Activated B cell treated with CpG ODN at 0.5 μM for 24 hours (primary cell): ENCODE results near the gene KMT2C. TPM values are rescaled to one million over a fixed set of nuclear protein-coding genes. Genes with fewer than 3 reads are reported as not detected.

Source experiments
- ATAC-seq: fragments of 200-7000 bp; cut with Tn5 transposase; one replicate; pipeline ENCODE4 v1.10.0; 2021; ENCODE audit warnings: low read depth, mild to moderate bottlenecking, moderate library complexity
- CTCF ChIA-PET: fragments of 350-600 bp; sonication (Branson Sonifier 250); formaldehyde crosslinking; loops from one replicate; lab custom pipeline; 2021; ENCODE audit warnings: antibody characterized with exemption; lab: Charles Lee
- POLR2A ChIA-PET: fragments of 350-600 bp; sonication (Branson Sonifier 250); formaldehyde crosslinking; loops from one replicate; lab custom pipeline; 2021; ENCODE audit warnings: antibody characterized with exemption; lab: Charles Lee
- DNase-seq: peaks from one replicate; pipeline ENCODE4 v3.0.0; 2022
- H3K27ac Mint-ChIP-seq: one replicate; pipeline ENCODE4 v1.8.0; 2020; ENCODE audit warnings: mixed read lengths
- H3K27me3 Mint-ChIP-seq: one replicate; pipeline ENCODE4 v1.8.0; 2021; ENCODE audit warnings: mixed read lengths
- H3K36me3 Mint-ChIP-seq: one replicate; pipeline ENCODE4 v1.8.0; 2021; ENCODE audit warnings: low read depth, mixed read lengths
- H3K4me1 Mint-ChIP-seq: one replicate; pipeline ENCODE4 v1.8.0; 2021; ENCODE audit warnings: mixed read lengths
- H3K4me3 Mint-ChIP-seq: one replicate; pipeline ENCODE4 v1.8.0; 2020; ENCODE audit warnings: mild to moderate bottlenecking, mixed read lengths
- H3K9me3 Mint-ChIP-seq: one replicate; pipeline ENCODE4 v1.8.0; 2020; ENCODE audit warnings: mixed read lengths
- intact Hi-C: fragments of 100-400 bp; cut with micrococcal nuclease; formaldehyde crosslinking; loops from one replicate; pipeline ENCODE4 v1.15.1; 2024
- total RNA-seq: library from RNA; stranded (reverse); gene quantifications from 2 replicates; pipeline ENCODE4 v1.2.3, GENCODE V29; 2022
- TF ChIP-seq, protein P1 (sequence below): fragments of 200-600 bp; IDR thresholded peaks from one replicate; pipeline ENCODE4 v1.8.0; 2022; ENCODE audit warnings: antibody characterized with exemption, mild to moderate bottlenecking

KMT2C gene
- total RNA-seq, 1 donor from 2014 or later: 112 TPM

DNA sequence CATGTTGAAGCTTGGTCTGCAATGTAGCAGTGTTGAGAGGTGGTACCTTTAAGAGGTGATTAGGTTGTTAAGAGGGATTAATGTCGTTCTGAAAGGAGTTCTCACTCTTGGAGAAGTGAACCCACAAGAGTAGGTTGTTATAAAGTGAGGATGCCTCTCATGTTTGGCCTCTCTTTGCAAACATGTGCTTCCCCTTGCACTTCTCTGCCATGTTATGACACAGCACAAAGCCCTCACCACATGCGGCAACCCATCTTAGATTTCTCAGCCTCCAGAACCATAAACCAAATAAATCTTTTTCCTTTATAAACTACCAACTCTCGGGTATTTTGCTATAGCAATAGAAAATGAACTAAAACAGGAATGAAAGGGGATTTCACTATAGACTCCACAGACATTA lies 66.3 kb downstream of the KMT2C start:
- Mint-ChIP-seq H3K36me3 (peaks cover 26% of the 10 kb centered on the region), H3K4me1 (peaks cover 44% of the 10 kb centered on the region), H3K4me3 (no peak overlapping the region), H3K9me3 (peaks cover 18% of the 10 kb centered on the region), H3K27ac (no peak overlapping the region), H3K27me3 (no peaks in the 10 kb centered on the region)
- DNase-seq (no peak), ATAC-seq (no peak)
- ChIA-PET POLR2A (no interaction called here), CTCF (no interaction called here)
- intact Hi-C loops: no loop called here
- TF ChIP-seq, protein P1, sequence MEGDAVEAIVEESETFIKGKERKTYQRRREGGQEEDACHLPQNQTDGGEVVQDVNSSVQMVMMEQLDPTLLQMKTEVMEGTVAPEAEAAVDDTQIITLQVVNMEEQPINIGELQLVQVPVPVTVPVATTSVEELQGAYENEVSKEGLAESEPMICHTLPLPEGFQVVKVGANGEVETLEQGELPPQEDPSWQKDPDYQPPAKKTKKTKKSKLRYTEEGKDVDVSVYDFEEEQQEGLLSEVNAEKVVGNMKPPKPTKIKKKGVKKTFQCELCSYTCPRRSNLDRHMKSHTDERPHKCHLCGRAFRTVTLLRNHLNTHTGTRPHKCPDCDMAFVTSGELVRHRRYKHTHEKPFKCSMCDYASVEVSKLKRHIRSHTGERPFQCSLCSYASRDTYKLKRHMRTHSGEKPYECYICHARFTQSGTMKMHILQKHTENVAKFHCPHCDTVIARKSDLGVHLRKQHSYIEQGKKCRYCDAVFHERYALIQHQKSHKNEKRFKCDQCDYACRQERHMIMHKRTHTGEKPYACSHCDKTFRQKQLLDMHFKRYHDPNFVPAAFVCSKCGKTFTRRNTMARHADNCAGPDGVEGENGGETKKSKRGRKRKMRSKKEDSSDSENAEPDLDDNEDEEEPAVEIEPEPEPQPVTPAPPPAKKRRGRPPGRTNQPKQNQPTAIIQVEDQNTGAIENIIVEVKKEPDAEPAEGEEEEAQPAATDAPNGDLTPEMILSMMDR: no peak

DNA sequence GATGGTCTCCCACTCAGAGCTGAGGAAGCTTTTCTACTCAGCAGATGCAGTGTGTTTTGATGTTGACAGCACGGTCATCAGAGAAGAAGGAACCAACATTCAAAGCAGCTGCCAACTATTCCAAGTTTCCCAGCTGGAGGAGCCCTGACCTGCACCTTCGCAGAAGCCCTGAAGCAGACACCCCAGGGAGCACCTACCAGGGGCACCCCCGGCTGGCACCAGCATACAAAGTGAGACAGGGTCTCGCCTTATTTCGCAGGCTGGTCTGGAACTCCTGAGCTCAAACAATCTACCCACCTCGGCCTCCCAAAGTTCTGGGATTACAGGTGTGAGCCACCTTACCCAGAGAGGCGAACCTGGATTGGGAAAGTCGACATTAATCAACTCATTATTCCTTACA lies 68.6 kb downstream of the KMT2C start:
- peaks cover 7% of the 10 kb centered on the region for H3K9me3 Mint-ChIP-seq
- no peak for DNase-seq
- no peak overlapping the region for H3K27ac Mint-ChIP-seq
- H3K36me3 Mint-ChIP-seq: peaks cover 21% of the 10 kb centered on the region
- peaks cover 61% of the 10 kb centered on the region for H3K4me1 Mint-ChIP-seq
- ChIA-PET CTCF (no interaction called here), POLR2A (no interaction called here)
- no peaks in the 10 kb centered on the region for H3K27me3 Mint-ChIP-seq
- intact Hi-C loops: no loop called here
- TF ChIP-seq, protein P1: no peak
- no peak for ATAC-seq
- H3K4me3 Mint-ChIP-seq: no peak overlapping the region

DNA sequence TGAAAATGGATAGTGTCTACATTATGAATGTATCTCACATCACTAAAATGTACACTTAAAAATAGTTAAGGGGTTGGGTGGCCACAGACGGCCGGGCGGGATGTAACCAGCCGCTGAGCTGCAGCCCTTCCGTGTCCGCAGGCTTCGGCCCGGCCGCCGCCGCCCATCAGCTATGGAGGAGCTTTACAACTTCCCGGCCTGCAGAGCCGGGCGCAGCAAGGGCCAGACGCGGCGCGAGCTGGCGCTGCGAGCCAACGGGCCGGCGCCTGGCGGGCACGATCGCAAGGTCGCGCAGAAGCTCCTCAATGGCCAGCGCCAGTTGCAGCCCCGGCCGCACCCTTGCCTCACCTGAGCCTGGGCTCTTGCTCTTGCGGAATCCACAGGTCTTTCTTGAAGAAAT lies 69.1 kb downstream of the KMT2C start:
- intact Hi-C loops: no loop called here
- ChIA-PET POLR2A (interaction anchor here (0.6 kb wide), 1 partner anchor 86 kb away, joined by 6 read pairs; no protein-coding TSS in a partner anchor), CTCF (no interaction called here)
- Mint-ChIP-seq H3K4me1 (peaks cover 63% of the 10 kb centered on the region), H3K36me3 (peaks cover 20% of the 10 kb centered on the region), H3K4me3 (peak overlapping the region; percentile 32), H3K9me3 (peaks cover 5% of the 10 kb centered on the region), H3K27ac (no peak overlapping the region), H3K27me3 (no peaks in the 10 kb centered on the region)
- DNase-seq: no peak
- TF ChIP-seq, protein P1: no peak
- ATAC-seq: no peak

DNA sequence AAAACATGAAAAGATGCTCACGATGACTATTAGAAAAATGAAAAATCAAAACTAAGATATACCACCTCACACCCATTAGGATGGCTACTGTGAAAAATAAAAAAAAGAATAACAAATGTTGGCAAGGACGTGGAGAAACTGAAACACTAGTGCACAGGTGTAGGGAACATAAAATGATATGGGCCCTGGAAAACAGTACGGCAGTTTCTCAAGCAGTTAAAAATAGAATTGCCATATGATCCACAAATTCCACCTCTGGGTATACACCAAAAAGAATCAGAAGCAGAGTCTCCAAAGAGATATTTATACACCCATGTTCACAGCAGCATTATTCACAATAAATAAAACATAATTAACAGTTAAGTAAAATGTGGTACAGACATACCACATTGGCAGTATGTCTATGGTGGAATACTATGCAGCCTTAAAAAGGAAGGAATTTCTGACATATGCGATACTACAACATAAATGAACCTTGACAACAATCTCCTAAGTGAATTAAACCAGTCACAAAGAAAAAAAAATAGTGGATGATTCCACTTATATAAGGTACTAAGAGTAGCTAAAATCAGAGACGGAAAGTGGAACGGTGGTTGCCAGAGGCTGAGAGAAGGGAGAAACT lies 69.7 kb downstream of the KMT2C start:
- peaks cover 17% of the 10 kb centered on the region for H3K36me3 Mint-ChIP-seq
- intact Hi-C loops: no loop called here
- H3K4me3 Mint-ChIP-seq: no peak overlapping the region
- H3K4me1 Mint-ChIP-seq: peaks cover 61% of the 10 kb centered on the region
- POLR2A ChIA-PET: interaction anchor here (0.6 kb wide), 1 partner anchor 87 kb away, joined by 6 read pairs; no protein-coding TSS in a partner anchor
- ATAC-seq (no peak), DNase-seq (no peak)
- H3K9me3 Mint-ChIP-seq: peaks cover 3% of the 10 kb centered on the region
- H3K27ac Mint-ChIP-seq: no peak overlapping the region
- CTCF ChIA-PET: no interaction called here
- no peaks in the 10 kb centered on the region for H3K27me3 Mint-ChIP-seq
- TF ChIP-seq, protein P1: no peak

- no peaks in the 10 kb centered on the region for H3K27me3 Mint-ChIP-seq
- POLR2A ChIA-PET: no interaction called here
- CTCF ChIA-PET: no interaction called here
- peaks cover 3% of the 10 kb centered on the region for H3K9me3 Mint-ChIP-seq
- H3K4me1 Mint-ChIP-seq: peaks cover 48% of the 10 kb centered on the region
- ATAC-seq: no peak
- DNase-seq: no peak
- peaks cover 16% of the 10 kb centered on the region for H3K36me3 Mint-ChIP-seq
- TF ChIP-seq, protein P1: no peak
- H3K4me3 Mint-ChIP-seq: no peak overlapping the region
- intact Hi-C loops: no loop called here
- peak overlapping the region; percentile 24 for H3K27ac Mint-ChIP-seq
These were observed 72.0 kb downstream of the KMT2C start for GRCh38 chr7:152363798-152364197.
